DND-41 (cell line): ENCODE results near the gene PLK5.
"Not testable (repeated sequence)": the region's sequence is repeated elsewhere in the genome, so short reads cannot be mapped to it uniquely, and the experiment has no call there.

ENCODE experiments used
- ATAC-seq: fragments of 200-7000 bp; cut with Tn5 transposase; 3 replicates; pipeline ENCODE4 v1.9.1; 2021; ENCODE audit warnings: low read depth; ENCODE audit not compliant: insufficient read depth
- DNase-seq: peaks from one replicate; pipeline ENCODE4 v3.0.0-alpha.2; 2020
- H2AFZ ChIP-seq: 2 replicates; pipeline ENCODE4 v1.6.0; 2012; ENCODE audit warnings: low read depth, low read length
- H3K27ac ChIP-seq: 2 replicates; pipeline ENCODE4 v1.5.1; 2012; ENCODE audit warnings: low read length, inconsistent platforms
- H3K27me3 ChIP-seq: fragments of 200-600 bp; sonication (generic); 2 replicates; pipeline ENCODE4 v1.6.0; 2012; ENCODE audit warnings: low read length, mild to moderate bottlenecking, inconsistent platforms; ENCODE audit not compliant: insufficient read depth, poor library complexity
- H3K36me3 ChIP-seq: 2 replicates; pipeline ENCODE4 v1.5.1; 2012; ENCODE audit warnings: low read length, inconsistent platforms; ENCODE audit not compliant: insufficient read depth
- H3K4me1 ChIP-seq: 2 replicates; pipeline ENCODE4 v1.5.1; 2012; ENCODE audit warnings: mild to moderate bottlenecking, low read length; ENCODE audit not compliant: insufficient read depth
- H3K4me2 ChIP-seq: 2 replicates; pipeline ENCODE4 v1.6.0; 2012; ENCODE audit warnings: mild to moderate bottlenecking, moderate library complexity, low read length, inconsistent platforms; ENCODE audit not compliant: insufficient read depth
- H3K4me3 ChIP-seq, 2 experiments: fragments of 200-600 bp in 1 of 2; shearing (Covaris generic) in 1 of 2; 2 replicates each; pipeline ENCODE4 v1.5.1; 2012 to 2016; ENCODE audit warnings: inconsistent platforms in 2 of 2, low read length in 2 of 2, mild to moderate bottlenecking in 2 of 2, low read depth in 1 of 2, moderate library complexity in 1 of 2
- H3K79me2 ChIP-seq: 2 replicates; pipeline ENCODE4 v1.6.0; 2012; ENCODE audit warnings: low read length, inconsistent platforms; ENCODE audit not compliant: insufficient read depth
- H3K9ac ChIP-seq: 2 replicates; pipeline ENCODE4 v1.6.0; 2012; ENCODE audit warnings: low read depth, mild to moderate bottlenecking, inconsistent platforms, low read length, moderate library complexity
- H3K9me3 ChIP-seq: 2 replicates; pipeline ENCODE4 v1.5.1; 2012; ENCODE audit warnings: low read length, moderate library complexity, mild to moderate bottlenecking, inconsistent platforms; ENCODE audit not compliant: insufficient read depth, severe bottlenecking
- H4K20me1 ChIP-seq: 2 replicates; pipeline ENCODE4 v1.6.0; 2012; ENCODE audit warnings: low read length; ENCODE audit not compliant: insufficient read depth
- EZH2 ChIP-seq: IDR thresholded peaks from 3 replicates; pipeline ENCODE4 v1.6.1; 2012; ENCODE audit warnings: borderline replicate concordance, low read depth, mild to moderate bottlenecking, moderate library complexity, low read length, inconsistent platforms; ENCODE audit not compliant: severe bottlenecking
- TF ChIP-seq, protein P1 (sequence below): IDR thresholded peaks from 2 replicates; pipeline ENCODE4 v1.5.1; 2012; ENCODE audit warnings: borderline replicate concordance, low read length, moderate library complexity, mild to moderate bottlenecking; ENCODE audit not compliant: poor library complexity, severe bottlenecking; ENCODE audit errors: extremely low read depth

Gene PLK5

DNA sequence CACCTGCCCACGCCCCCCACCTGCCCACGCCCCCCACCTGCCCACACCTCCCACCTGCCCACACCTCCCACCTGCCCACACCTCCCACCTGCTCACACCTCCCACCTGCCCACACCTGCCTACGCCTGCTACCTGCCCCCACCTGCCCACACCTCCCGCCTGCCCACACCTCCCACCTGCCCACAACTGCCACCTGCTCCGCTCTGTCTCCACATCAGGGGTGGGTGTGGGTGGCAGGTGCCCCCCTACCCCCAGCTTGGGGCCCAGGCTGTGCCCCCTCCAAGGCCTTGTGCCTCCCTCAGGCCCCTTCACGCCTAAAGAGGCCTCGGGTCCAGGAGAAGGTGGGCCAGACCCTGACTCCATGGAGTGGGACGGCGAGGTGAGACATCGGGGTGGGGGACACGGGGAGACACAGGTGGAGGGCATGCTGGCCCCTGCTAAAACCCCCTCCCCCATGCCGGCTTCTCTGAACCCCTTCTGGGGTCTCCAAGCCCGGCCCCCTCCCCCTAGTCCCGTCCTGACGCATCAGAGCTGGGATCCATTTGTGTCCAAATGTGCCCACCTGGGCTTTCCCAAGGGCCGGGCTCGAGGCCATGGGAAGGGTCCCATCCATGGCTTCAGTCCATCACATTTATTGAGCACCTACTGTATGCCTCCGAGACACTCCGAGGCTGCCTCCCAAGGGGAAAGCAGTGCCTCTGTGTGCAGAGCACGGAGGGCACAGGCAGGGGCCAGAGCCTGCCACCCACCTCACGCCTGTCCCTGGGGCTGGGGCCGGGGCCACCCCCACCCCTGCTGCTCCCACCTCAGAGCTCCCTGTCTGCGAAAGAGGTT is 4.9 kb downstream of the PLK5 start:
- H4K20me1 ChIP-seq = no peaks in the 10 kb centered on the region
- no peaks in the 10 kb centered on the region for H3K9me3 ChIP-seq
- no peak for TF ChIP-seq EZH2
- TF ChIP-seq, protein P1, sequence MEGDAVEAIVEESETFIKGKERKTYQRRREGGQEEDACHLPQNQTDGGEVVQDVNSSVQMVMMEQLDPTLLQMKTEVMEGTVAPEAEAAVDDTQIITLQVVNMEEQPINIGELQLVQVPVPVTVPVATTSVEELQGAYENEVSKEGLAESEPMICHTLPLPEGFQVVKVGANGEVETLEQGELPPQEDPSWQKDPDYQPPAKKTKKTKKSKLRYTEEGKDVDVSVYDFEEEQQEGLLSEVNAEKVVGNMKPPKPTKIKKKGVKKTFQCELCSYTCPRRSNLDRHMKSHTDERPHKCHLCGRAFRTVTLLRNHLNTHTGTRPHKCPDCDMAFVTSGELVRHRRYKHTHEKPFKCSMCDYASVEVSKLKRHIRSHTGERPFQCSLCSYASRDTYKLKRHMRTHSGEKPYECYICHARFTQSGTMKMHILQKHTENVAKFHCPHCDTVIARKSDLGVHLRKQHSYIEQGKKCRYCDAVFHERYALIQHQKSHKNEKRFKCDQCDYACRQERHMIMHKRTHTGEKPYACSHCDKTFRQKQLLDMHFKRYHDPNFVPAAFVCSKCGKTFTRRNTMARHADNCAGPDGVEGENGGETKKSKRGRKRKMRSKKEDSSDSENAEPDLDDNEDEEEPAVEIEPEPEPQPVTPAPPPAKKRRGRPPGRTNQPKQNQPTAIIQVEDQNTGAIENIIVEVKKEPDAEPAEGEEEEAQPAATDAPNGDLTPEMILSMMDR = no peak
- no peak overlapping the region for H3K9ac ChIP-seq
- no peak overlapping the region for H2AFZ ChIP-seq
- no peaks in the 10 kb centered on the region for H3K27me3 ChIP-seq
- no peaks in the 10 kb centered on the region for H3K4me1 ChIP-seq
- H3K27ac ChIP-seq = no peak overlapping the region
- no peak overlapping the region for H3K4me2 ChIP-seq
- no peaks in the 10 kb centered on the region for H3K79me2 ChIP-seq
- ATAC-seq (no peak), DNase-seq (no peak)
- H3K36me3 ChIP-seq = no peaks in the 10 kb centered on the region
- no peak overlapping the region for H3K4me3 ChIP-seq

DNA sequence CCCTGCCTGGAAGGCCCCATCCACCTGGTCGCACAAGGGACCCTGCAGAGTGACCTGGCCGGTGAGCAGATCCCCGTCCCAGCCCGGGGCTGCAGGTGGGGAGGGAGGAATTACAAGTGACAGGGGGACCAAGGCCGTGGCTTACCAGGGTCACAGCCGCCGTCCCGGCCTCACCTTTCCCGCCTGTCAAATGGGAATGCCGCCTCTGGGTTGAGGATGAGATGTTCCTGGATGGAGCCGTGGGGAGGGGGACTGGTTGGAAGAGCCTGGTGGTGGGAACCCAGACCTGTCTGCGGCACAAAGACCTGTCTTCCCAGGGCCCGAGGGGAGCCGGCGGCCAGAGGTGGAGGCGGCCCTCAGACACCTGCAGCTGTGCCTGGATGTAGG is 5.5 kb downstream of the PLK5 start:
- H3K4me2 ChIP-seq = no peak overlapping the region
- H3K9me3 ChIP-seq = no peaks in the 10 kb centered on the region
- H3K4me1 ChIP-seq = no peaks in the 10 kb centered on the region
- H3K27me3 ChIP-seq = no peaks in the 10 kb centered on the region
- TF ChIP-seq EZH2 = no peak
- TF ChIP-seq, protein P1 = no peak
- no peak overlapping the region for H3K27ac ChIP-seq
- H3K36me3 ChIP-seq = no peaks in the 10 kb centered on the region
- ATAC-seq = no peak
- H3K4me3 ChIP-seq = no peak overlapping the region
- no peaks in the 10 kb centered on the region for H3K79me2 ChIP-seq
- no peak for DNase-seq
- no peaks in the 10 kb centered on the region for H4K20me1 ChIP-seq
- H2AFZ ChIP-seq = no peak overlapping the region
- no peak overlapping the region for H3K9ac ChIP-seq

DNA sequence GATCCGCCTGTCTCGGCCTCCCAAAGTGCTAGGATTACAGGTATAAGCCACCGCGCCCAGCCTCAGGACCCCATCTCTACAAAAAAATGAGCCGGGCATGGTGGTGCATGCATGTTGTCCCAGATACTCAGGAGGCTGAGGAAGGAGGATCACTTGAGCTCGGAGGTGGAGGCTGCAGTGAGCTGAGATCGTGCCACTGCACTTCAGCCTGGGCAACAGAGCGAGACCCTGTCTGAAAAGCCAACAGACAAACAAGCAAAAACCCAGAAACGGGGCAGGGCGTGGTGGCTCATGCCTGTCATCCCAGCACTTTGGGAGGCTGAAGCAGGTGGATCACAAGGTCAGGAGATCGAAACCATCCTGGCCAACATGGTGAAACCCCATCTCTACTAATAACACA is 7.0 kb downstream of the PLK5 start:
- not testable (repeated sequence) for H3K4me1 ChIP-seq, H2AFZ ChIP-seq, H3K4me3 ChIP-seq, H3K79me2 ChIP-seq, ATAC-seq, H3K9me3 ChIP-seq, DNase-seq, H3K27ac ChIP-seq, H3K4me2 ChIP-seq, H3K9ac ChIP-seq, H4K20me1 ChIP-seq, H3K27me3 ChIP-seq, H3K36me3 ChIP-seq

DNA sequence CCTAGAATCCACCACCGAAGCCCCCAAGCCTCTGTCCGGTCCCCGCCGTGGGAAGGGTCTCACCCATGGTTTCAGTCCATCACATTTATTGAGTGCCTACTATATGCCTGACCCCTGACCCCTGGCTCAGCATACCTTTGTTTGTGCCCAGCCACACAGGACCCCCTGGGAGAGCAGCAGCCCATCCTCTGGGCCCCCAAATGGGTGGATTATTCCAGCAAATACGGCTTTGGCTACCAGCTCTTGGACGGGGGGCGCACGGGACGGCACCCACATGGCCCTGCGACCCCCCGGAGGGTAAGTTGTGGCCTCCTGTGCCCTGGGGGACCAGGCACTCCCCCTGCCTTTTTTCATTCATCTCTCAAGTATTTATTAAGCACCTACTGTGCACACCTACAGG is 7.7 kb downstream of the PLK5 start:
- Histone ChIP-seq H3K9me3 (no peaks in the 10 kb centered on the region), H3K4me2 (no peak overlapping the region), H3K9ac (no peak overlapping the region), H3K27me3 (no peaks in the 10 kb centered on the region), H3K79me2 (no peaks in the 10 kb centered on the region), H4K20me1 (no peaks in the 10 kb centered on the region), H3K27ac (no peak overlapping the region), H2AFZ (no peak overlapping the region), H3K4me1 (no peaks in the 10 kb centered on the region), H3K36me3 (no peaks in the 10 kb centered on the region), H3K4me3 (no peak overlapping the region)
- TF ChIP-seq EZH2 = no peak
- TF ChIP-seq, protein P1 = no peak
- DNase-seq = no peak
- ATAC-seq = no peak
